IMR-90 (cell line): ENCODE results near the gene B3GLCT. TPM values are rescaled to one million over a fixed set of nuclear protein-coding genes. Genes with fewer than 3 reads are reported as not detected.

Experiments used
- ATAC-seq: fragments of 200-7000 bp; cut with Tn5 transposase; 2 replicates; pipeline ENCODE4 v1.9.1; 2020; ENCODE audit warnings: low read depth, mild to moderate bottlenecking, moderate library complexity
- BruUV-seq: library from RNA; stranded (reverse); fragments of 400-500 nt; replicated peaks from 2 replicates; lab custom pipeline; 2021; lab: Mats Ljungman, UMichigan
- CTCF ChIA-PET: fragments of 300-600 bp; formaldehyde crosslinking; extraction: SDS; loops from one replicate; lab custom pipeline; 2021; ENCODE audit warnings: antibody characterized with exemption; lab: Yijun Ruan, JAX
- POLR2A ChIA-PET: fragments of 300-600 bp; sonication (Branson Sonifier 250); formaldehyde crosslinking; loops from one replicate; lab custom pipeline; 2022; ENCODE audit warnings: antibody characterized with exemption; ENCODE audit not compliant: unreplicated experiment; lab: Charles Lee
- DNase-seq: peaks from one replicate; pipeline ENCODE4 v3.0.0; 2013
- H2AFZ ChIP-seq: replicated peaks from 2 replicates; pipeline ENCODE3; 2013; ENCODE audit warnings: low read length, mild to moderate bottlenecking; ENCODE audit not compliant: poor library complexity
- H2AK5ac ChIP-seq: 2 replicates; pipeline ENCODE4 v1.6.1; 2013; ENCODE audit warnings: low read depth, low read length, inconsistent platforms
- H2AK9ac ChIP-seq: replicated peaks from 2 replicates; pipeline ENCODE3; 2013; ENCODE audit warnings: mild to moderate bottlenecking, low read depth, low read length, moderate library complexity; ENCODE audit not compliant: poor library complexity
- H2BK120ac ChIP-seq: 2 replicates; pipeline ENCODE4 v1.6.1; 2013; ENCODE audit warnings: low read depth, low read length, inconsistent platforms
- H2BK15ac ChIP-seq: 3 replicates; pipeline ENCODE4 v1.6.1; 2013; ENCODE audit warnings: low read depth, low read length, inconsistent platforms
- H2BK20ac ChIP-seq: 2 replicates; pipeline ENCODE4 v1.6.1; 2013; ENCODE audit warnings: low read depth, mild to moderate bottlenecking, inconsistent platforms, low read length, moderate library complexity
- H2BK5ac ChIP-seq: 2 replicates; pipeline ENCODE4 v1.6.1; 2013; ENCODE audit warnings: mild to moderate bottlenecking, low read depth, low read length, inconsistent platforms; ENCODE audit not compliant: poor library complexity, severe bottlenecking
- H3K14ac ChIP-seq: replicated peaks from 2 replicates; pipeline ENCODE4 v1.6.1; 2013; ENCODE audit warnings: low read depth, low read length, inconsistent platforms
- H3K18ac ChIP-seq: 2 replicates; pipeline ENCODE4 v1.6.1; 2013; ENCODE audit warnings: low read depth, low read length, control low read depth
- H3K23ac ChIP-seq: 2 replicates; pipeline ENCODE4 v1.6.1; 2013; ENCODE audit warnings: low read depth, low read length, inconsistent platforms
- H3K27ac ChIP-seq: 2 replicates; pipeline ENCODE4 v1.5.1; 2013; ENCODE audit warnings: mild to moderate bottlenecking, control low read depth, low read length; ENCODE audit not compliant: insufficient read depth
- H3K27me3 ChIP-seq: 2 replicates; pipeline ENCODE4 v1.6.1; 2013; ENCODE audit warnings: low read length; ENCODE audit not compliant: control insufficient read depth, insufficient read depth
- H3K36me3 ChIP-seq: 2 replicates; pipeline ENCODE4 v1.6.1; 2013; ENCODE audit warnings: low read length, mixed read lengths; ENCODE audit not compliant: control insufficient read depth, insufficient read depth
- H3K4ac ChIP-seq: 2 replicates; pipeline ENCODE4 v1.6.1; 2013; ENCODE audit warnings: low read depth, low read length, inconsistent platforms
- H3K4me1 ChIP-seq: 2 replicates; pipeline ENCODE4 v1.6.1; 2013; ENCODE audit warnings: low read length, mixed read lengths; ENCODE audit not compliant: control insufficient read depth, insufficient read depth
- H3K4me2 ChIP-seq: 2 replicates; pipeline ENCODE4 v1.6.1; 2013; ENCODE audit warnings: low read depth, mild to moderate bottlenecking, control low read depth, low read length, moderate library complexity
- H3K4me3 ChIP-seq: 2 replicates; pipeline ENCODE4 v1.5.1; 2013; ENCODE audit warnings: low read depth, mild to moderate bottlenecking, control low read depth, low read length, moderate library complexity; ENCODE audit not compliant: insufficient read depth
- H3K56ac ChIP-seq: 2 replicates; pipeline ENCODE4 v1.6.1; 2013; ENCODE audit warnings: low read length, inconsistent platforms; ENCODE audit not compliant: insufficient read depth; ENCODE audit errors: extremely low read depth
- H3K79me1 ChIP-seq, 2 experiments: 2 replicates each; pipeline ENCODE4 v1.6.1; 2013; ENCODE audit warnings: low read length in 2 of 2, inconsistent platforms in 1 of 2, low read depth in 1 of 2
- H3K9ac ChIP-seq: 2 replicates; pipeline ENCODE4 v1.6.1; 2013; ENCODE audit warnings: low read depth, low read length, control low read depth
- H3K9me1 ChIP-seq: 2 replicates; pipeline ENCODE4 v1.6.1; 2013; ENCODE audit warnings: low read length, inconsistent platforms; ENCODE audit not compliant: insufficient read depth
- H3K9me3 ChIP-seq: 2 replicates; pipeline ENCODE4 v1.6.1; 2013; ENCODE audit warnings: low read length; ENCODE audit not compliant: control insufficient read depth, insufficient read depth
- H4K20me1 ChIP-seq: 2 replicates; pipeline ENCODE4 v1.6.1; 2013; ENCODE audit warnings: low read length, inconsistent platforms; ENCODE audit not compliant: insufficient read depth
- H4K5ac ChIP-seq: 2 replicates; pipeline ENCODE4 v1.6.1; 2013; ENCODE audit warnings: mild to moderate bottlenecking, low read depth, low read length, control low read depth
- H4K8ac ChIP-seq, 2 experiments: 2 replicates each; pipeline ENCODE4 v1.6.1; 2013; ENCODE audit warnings: low read depth in 2 of 2, low read length in 2 of 2, control low read depth in 1 of 2, inconsistent platforms in 1 of 2
- H4K91ac ChIP-seq: 2 replicates; pipeline ENCODE4 v1.6.1; 2013; ENCODE audit warnings: low read depth, low read length, inconsistent platforms; ENCODE audit not compliant: insufficient read depth
- BHLHE40 ChIP-seq: fragments of 150-350 bp; IDR thresholded peaks from 2 replicates; pipeline ENCODE4 v1.6.1; 2016; ENCODE audit warnings: mild to moderate bottlenecking, low read depth, low read length
- CEBPB ChIP-seq: IDR thresholded peaks from 2 replicates; pipeline ENCODE4 v1.6.1; 2012; ENCODE audit warnings: low read depth, low read length, improper control_type of control experiment
- CHD1 ChIP-seq: IDR thresholded peaks from 2 replicates; pipeline ENCODE4 v1.6.1; 2012; ENCODE audit warnings: low read depth, low read length, improper control_type of control experiment
- FOS ChIP-seq: fragments of 150-350 bp; IDR thresholded peaks from 2 replicates; pipeline ENCODE4 v1.6.1; 2016; ENCODE audit warnings: low read depth, low read length
- MAFK ChIP-seq: IDR thresholded peaks from 2 replicates; pipeline ENCODE4 v1.6.1; 2012; ENCODE audit warnings: low read depth, low read length, improper control_type of control experiment
- MXI1 ChIP-seq: IDR thresholded peaks from 2 replicates; pipeline ENCODE4 v1.6.1; 2012; ENCODE audit warnings: low read depth, mild to moderate bottlenecking, low read length, moderate library complexity, borderline replicate concordance
- NFE2L2 ChIP-seq: fragments of 150-350 bp; IDR thresholded peaks from 2 replicates; pipeline ENCODE4 v1.6.1; 2016; ENCODE audit warnings: low read depth, mild to moderate bottlenecking, low read length
- POLR2A ChIP-seq: IDR thresholded peaks from 2 replicates; pipeline ENCODE4 v1.6.1; 2012; ENCODE audit warnings: mild to moderate bottlenecking, low read depth, low read length
- RAD21 ChIP-seq: IDR thresholded peaks from 2 replicates; pipeline ENCODE4 v1.6.1; 2012; ENCODE audit warnings: low read length, improper control_type of control experiment
- RCOR1 ChIP-seq: IDR thresholded peaks from 2 replicates; pipeline ENCODE4 v1.6.1; 2012; ENCODE audit warnings: mild to moderate bottlenecking, low read length, improper control_type of control experiment; ENCODE audit not compliant: insufficient replicate concordance
- RFX5 ChIP-seq: IDR thresholded peaks from 2 replicates; pipeline ENCODE4 v1.8.0; 2012; ENCODE audit warnings: low read depth, mild to moderate bottlenecking, low read length, moderate library complexity
- SMC3 ChIP-seq: fragments of 150-350 bp; IDR thresholded peaks from 2 replicates; pipeline ENCODE4 v1.6.1; 2016; ENCODE audit warnings: low read depth, mild to moderate bottlenecking, antibody characterized with exemption, low read length, moderate library complexity
- WGBS, 2 experiments: methylation state at CpG; one replicate each; pipeline versions ENCODE4 v1.1.5 to v1.1.7; 2013; ENCODE audit warnings: missing lambda C conversion rate in 2 of 2; ENCODE audit not compliant: insufficient read length in 1 of 2; ENCODE audit errors: extremely low coverage in 2 of 2; 5-methylcytosine and 5-hydroxymethylcytosine counted together
- dilution Hi-C: fragments of 300-500 bp; cut with HindIII; formaldehyde crosslinking; loops from one replicate; pipeline ENCODE4 v1.14.3; 2018; ENCODE audit warnings: low sequenced_read_pairs; ENCODE audit not compliant: unreplicated experiment
- in situ Hi-C: fragments of 300-500 bp; cut with MboI; formaldehyde crosslinking; loops from 3 replicates; pipeline ENCODE4 v1.14.3; 2019; ENCODE audit warnings: low sequenced_read_pairs, inconsistent platforms, mixed read lengths
- intact Hi-C: fragments of 100-400 bp; cut with micrococcal nuclease; formaldehyde crosslinking; loops from 2 replicates; pipeline ENCODE4 v1.10.0; 2022
- polyA plus RNA-seq, 3 experiments: library from polyadenylated mRNA; depleted of rRNA; stranded (reverse); fragments of >200 nt; gene quantifications; 2 replicates each; pipeline ENCODE4 v1.2.3, GENCODE V29; 2012; ENCODE audit warnings: low replicate concordance in 1 of 3
- total RNA-seq: library from RNA; depleted of rRNA; stranded (reverse); fragments of >200 nt; gene quantifications from 2 replicates; pipeline ENCODE4 v1.2.3, GENCODE V29; 2012
- TF ChIP-seq, protein P1 (sequence below): fragments of 150-350 bp; IDR thresholded peaks from 2 replicates; pipeline ENCODE4 v1.6.1; 2016; ENCODE audit warnings: low read depth, mild to moderate bottlenecking, low read length, moderate library complexity, borderline replicate concordance
- TF ChIP-seq, protein P2 (sequence below): conservative IDR thresholded peaks from 2 replicates; pipeline ENCODE4 v1.5.1; 2012; ENCODE audit warnings: mild to moderate bottlenecking, low read depth, low read length, improper control_type of control experiment
- TF ChIP-seq, protein P3 (sequence below): fragments of 150-350 bp; IDR thresholded peaks from 2 replicates; pipeline ENCODE4 v1.6.1; 2017; ENCODE audit warnings: mild to moderate bottlenecking, antibody characterized with exemption, low read length, low read depth

B3GLCT gene
- total and polyA plus RNA-seq, 2 of the 4 experiments (the other 2 are of a cell fraction), result 2.0 to 4.5 TPM

GRCh38 chr13:31365630-31366029, 165.9 kb downstream of the B3GLCT start:
- Histone ChIP-seq H4K8ac (no peak overlapping the region), H4K20me1 (no peaks in the 10 kb centered on the region), H3K4me2 (no peak overlapping the region), H4K5ac (no peak overlapping the region), H2BK20ac (no peak overlapping the region), H3K36me3 (no peaks in the 10 kb centered on the region), H3K4me1 (no peaks in the 10 kb centered on the region), H3K9me1 (no peaks in the 10 kb centered on the region), H3K18ac (no peak overlapping the region), H2BK120ac (no peak overlapping the region), H3K14ac (no peak overlapping the region), H3K79me1 (no peaks in the 10 kb centered on the region), H4K91ac (no peak overlapping the region), H2AFZ (no peak overlapping the region), H2BK15ac (no peak overlapping the region), H3K9ac (no peak overlapping the region), H2BK5ac (no peak overlapping the region), H3K4me3 (no peak overlapping the region), H2AK5ac (no peak overlapping the region), H3K4ac (no peak overlapping the region), H3K23ac (no peak overlapping the region), H2AK9ac (no peak overlapping the region), H3K9me3 (peaks cover 2% of the 10 kb centered on the region; the same call in 1 of the 2 replicates), H3K56ac (no peak overlapping the region), H3K27ac (no peak overlapping the region), H3K27me3 (no peaks in the 10 kb centered on the region; the same call in 1 of the 2 replicates)
- dilution Hi-C loops (no loop called here), intact Hi-C loops (no loop called here), in situ Hi-C loops (no loop called here)
- DNase-seq, result no peak
- BruUV-seq, result no TSS peak
- ChIA-PET CTCF (no interaction called here), POLR2A (no interaction called here)
- TF ChIP-seq BHLHE40 (no peak), NFE2L2 (no peak), SMC3 (no peak), POLR2A (no peak), CEBPB (no peak), FOS (no peak), CHD1 (no peak), RFX5 (no peak), RCOR1 (no peak), RAD21 (no peak), MXI1 (no peak), MAFK (no peak)
- TF ChIP-seq, protein P1, sequence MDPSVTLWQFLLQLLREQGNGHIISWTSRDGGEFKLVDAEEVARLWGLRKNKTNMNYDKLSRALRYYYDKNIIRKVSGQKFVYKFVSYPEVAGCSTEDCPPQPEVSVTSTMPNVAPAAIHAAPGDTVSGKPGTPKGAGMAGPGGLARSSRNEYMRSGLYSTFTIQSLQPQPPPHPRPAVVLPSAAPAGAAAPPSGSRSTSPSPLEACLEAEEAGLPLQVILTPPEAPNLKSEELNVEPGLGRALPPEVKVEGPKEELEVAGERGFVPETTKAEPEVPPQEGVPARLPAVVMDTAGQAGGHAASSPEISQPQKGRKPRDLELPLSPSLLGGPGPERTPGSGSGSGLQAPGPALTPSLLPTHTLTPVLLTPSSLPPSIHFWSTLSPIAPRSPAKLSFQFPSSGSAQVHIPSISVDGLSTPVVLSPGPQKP, result no peak
- TF ChIP-seq, protein P2, sequence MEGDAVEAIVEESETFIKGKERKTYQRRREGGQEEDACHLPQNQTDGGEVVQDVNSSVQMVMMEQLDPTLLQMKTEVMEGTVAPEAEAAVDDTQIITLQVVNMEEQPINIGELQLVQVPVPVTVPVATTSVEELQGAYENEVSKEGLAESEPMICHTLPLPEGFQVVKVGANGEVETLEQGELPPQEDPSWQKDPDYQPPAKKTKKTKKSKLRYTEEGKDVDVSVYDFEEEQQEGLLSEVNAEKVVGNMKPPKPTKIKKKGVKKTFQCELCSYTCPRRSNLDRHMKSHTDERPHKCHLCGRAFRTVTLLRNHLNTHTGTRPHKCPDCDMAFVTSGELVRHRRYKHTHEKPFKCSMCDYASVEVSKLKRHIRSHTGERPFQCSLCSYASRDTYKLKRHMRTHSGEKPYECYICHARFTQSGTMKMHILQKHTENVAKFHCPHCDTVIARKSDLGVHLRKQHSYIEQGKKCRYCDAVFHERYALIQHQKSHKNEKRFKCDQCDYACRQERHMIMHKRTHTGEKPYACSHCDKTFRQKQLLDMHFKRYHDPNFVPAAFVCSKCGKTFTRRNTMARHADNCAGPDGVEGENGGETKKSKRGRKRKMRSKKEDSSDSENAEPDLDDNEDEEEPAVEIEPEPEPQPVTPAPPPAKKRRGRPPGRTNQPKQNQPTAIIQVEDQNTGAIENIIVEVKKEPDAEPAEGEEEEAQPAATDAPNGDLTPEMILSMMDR, result no peak
- TF ChIP-seq, protein P3, sequence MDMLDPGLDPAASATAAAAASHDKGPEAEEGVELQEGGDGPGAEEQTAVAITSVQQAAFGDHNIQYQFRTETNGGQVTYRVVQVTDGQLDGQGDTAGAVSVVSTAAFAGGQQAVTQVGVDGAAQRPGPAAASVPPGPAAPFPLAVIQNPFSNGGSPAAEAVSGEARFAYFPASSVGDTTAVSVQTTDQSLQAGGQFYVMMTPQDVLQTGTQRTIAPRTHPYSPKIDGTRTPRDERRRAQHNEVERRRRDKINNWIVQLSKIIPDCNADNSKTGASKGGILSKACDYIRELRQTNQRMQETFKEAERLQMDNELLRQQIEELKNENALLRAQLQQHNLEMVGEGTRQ, result no peak
- no peak for ATAC-seq
- WGBS, 2 experiments, result no CpG with 5 or more reads among the region's 4 CpGs
